H1 (cell line): ENCODE data around the gene RBP5. TPM values are rescaled to one million over a fixed set of nuclear protein-coding genes. Genes with fewer than 3 reads are reported as not detected.

Experiments
- CBX8 ChIP-seq: fragments of 300-800, 300-1000 bp; sonication (generic); IDR thresholded peaks from 2 replicates; pipeline ENCODE4 v1.7.1; 2016; ENCODE audit warnings: low read depth, low read length, borderline replicate concordance
- CHD2 ChIP-seq: IDR thresholded peaks from 2 replicates; pipeline ENCODE4 v1.6.1; 2012; ENCODE audit warnings: low read length, improper control_type of control experiment
- HDAC6 ChIP-seq: IDR thresholded peaks from one replicate; pipeline ENCODE4 v1.7.1; 2012; ENCODE audit warnings: low read depth, mild to moderate bottlenecking, inconsistent platforms, low read length, moderate library complexity
- JUND ChIP-seq: IDR thresholded peaks from 2 replicates; pipeline ENCODE4 v1.6.1; 2011; ENCODE audit warnings: mild to moderate bottlenecking, improper control_type of control experiment, low read length
- KDM1A ChIP-seq: fragments of 200-600, 300-600 bp; sonication (generic); IDR thresholded peaks from 2 replicates; pipeline ENCODE4 v1.7.1; 2016; ENCODE audit warnings: mild to moderate bottlenecking, low read length, borderline replicate concordance
- KDM5A ChIP-seq: fragments of 200-600 bp; IDR thresholded peaks from 2 replicates; pipeline ENCODE4 v1.7.1; 2012; ENCODE audit warnings: mild to moderate bottlenecking, low read length, inconsistent platforms, mixed read lengths
- NANOG ChIP-seq: IDR thresholded peaks from 2 replicates; pipeline ENCODE4 v1.6.1; 2011; ENCODE audit warnings: low read length, low read depth, mild to moderate bottlenecking, inconsistent platforms; ENCODE audit not compliant: insufficient read depth, poor library complexity, severe bottlenecking
- SIN3A ChIP-seq, 2 experiments: IDR thresholded peaks in 1 of 2; conservative IDR thresholded peaks in 1 of 2; 2 replicates each; pipeline ENCODE4 v1.6.1; 2011 to 2012; ENCODE audit warnings: low read length in 2 of 2, improper control_type of control experiment in 1 of 2, low read depth in 1 of 2, mild to moderate bottlenecking in 1 of 2
- ZNF274 ChIP-seq: IDR thresholded peaks from 2 replicates; pipeline ENCODE4 v1.7.0; 2012; ENCODE audit warnings: low read length, borderline replicate concordance; ENCODE audit errors: extremely low read depth
- polyA plus RNA-seq, 7 experiments: library from polyadenylated mRNA; depleted of rRNA in 3 of 7; stranded (reverse) in 5 of 7; unstranded in 2 of 7; fragments of >200 nt in 5 of 7; fragments of 200-250 nt in 2 of 7; gene quantifications; 1 replicate in 5 of 7; 2 replicates in 1 of 7; 4 replicates in 1 of 7; pipeline versions ENCODE4 v1.2.1 to v1.2.3, GENCODE V29; 2011 to 2013; ENCODE audit warnings: missing spikeins in 2 of 7, mixed read lengths in 2 of 7
- total RNA-seq: library from RNA; stranded (reverse); fragmentation: NEBNext Ultra II Directional; extraction: Animal tissue kit (Norgen Biotek cat#: 25700); gene quantifications from 2 replicates; pipeline ENCODE4 v1.2.1, GENCODE V29; 2021
- TF ChIP-seq, protein P1 (sequence below): fragments of 300-600 bp; sonication (generic); IDR thresholded peaks from 2 replicates; pipeline ENCODE4 v1.7.1; 2012; ENCODE audit warnings: low read length, moderate library complexity, mild to moderate bottlenecking, inconsistent platforms; ENCODE audit not compliant: insufficient replicate concordance

RBP5 gene
- total and polyA plus RNA-seq, 2 of the 8 experiments (the other 6 are each of a cell fraction or from before 2014, with no cell fraction given) = 1.2 to 1.9 TPM

DNA sequence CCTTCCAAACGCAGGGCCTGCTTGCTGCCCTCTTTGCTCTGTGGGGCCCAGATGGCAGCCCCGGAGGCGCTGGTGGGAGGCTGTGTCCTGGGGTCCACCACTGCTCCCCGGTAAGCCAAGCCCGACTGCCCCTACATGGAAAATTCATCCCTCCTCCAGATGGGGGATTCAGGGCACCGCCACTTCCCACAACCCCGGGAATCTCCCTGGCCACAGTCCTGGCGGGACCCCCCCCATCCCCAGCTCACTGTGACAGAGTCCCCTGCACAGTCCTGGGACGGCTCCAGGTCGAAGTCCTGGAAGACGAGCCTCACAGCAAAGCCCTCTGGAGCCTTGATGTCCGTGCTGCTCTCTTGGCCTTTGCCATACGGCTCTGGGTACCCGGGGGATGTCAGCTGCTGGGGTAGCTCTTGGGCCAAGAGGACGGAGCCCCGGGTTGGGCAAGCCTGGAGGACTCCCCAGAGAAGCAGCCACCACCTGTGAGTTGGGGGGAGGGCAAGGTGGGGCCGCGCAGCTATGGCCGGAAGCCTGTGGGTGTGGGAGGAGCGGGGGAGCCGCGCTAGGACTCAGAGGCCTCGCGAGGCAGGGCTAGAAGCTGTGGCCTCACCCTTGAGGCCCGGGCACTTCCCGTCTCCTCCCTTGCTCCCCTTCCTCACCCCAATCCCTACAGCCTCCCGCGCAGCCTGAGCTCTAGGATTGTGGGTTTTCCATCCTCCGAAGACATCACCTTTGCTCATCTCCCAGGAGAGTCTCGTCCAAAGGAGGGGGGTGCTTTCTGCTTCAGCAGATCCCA, 20.5 kb downstream of the RBP5 start (continued):
- TF ChIP-seq SIN3A (conservative IDR thresholded peaks at IDR 0.05 in 1 of 2, IDR thresholded peaks at IDR 0.05 in 1 of 2; ENCODE audit: low read depth in 1 of 2, low read length in 2 of 2) = peak; percentile 29 to 42; a peak in 1 of 4 replicates
- TF ChIP-seq NANOG = no peak
- TF ChIP-seq KDM5A = no peak
- TF ChIP-seq JUND = no peak
- TF ChIP-seq ZNF274 = no peak
- no peak for TF ChIP-seq CBX8
- TF ChIP-seq, protein P1, sequence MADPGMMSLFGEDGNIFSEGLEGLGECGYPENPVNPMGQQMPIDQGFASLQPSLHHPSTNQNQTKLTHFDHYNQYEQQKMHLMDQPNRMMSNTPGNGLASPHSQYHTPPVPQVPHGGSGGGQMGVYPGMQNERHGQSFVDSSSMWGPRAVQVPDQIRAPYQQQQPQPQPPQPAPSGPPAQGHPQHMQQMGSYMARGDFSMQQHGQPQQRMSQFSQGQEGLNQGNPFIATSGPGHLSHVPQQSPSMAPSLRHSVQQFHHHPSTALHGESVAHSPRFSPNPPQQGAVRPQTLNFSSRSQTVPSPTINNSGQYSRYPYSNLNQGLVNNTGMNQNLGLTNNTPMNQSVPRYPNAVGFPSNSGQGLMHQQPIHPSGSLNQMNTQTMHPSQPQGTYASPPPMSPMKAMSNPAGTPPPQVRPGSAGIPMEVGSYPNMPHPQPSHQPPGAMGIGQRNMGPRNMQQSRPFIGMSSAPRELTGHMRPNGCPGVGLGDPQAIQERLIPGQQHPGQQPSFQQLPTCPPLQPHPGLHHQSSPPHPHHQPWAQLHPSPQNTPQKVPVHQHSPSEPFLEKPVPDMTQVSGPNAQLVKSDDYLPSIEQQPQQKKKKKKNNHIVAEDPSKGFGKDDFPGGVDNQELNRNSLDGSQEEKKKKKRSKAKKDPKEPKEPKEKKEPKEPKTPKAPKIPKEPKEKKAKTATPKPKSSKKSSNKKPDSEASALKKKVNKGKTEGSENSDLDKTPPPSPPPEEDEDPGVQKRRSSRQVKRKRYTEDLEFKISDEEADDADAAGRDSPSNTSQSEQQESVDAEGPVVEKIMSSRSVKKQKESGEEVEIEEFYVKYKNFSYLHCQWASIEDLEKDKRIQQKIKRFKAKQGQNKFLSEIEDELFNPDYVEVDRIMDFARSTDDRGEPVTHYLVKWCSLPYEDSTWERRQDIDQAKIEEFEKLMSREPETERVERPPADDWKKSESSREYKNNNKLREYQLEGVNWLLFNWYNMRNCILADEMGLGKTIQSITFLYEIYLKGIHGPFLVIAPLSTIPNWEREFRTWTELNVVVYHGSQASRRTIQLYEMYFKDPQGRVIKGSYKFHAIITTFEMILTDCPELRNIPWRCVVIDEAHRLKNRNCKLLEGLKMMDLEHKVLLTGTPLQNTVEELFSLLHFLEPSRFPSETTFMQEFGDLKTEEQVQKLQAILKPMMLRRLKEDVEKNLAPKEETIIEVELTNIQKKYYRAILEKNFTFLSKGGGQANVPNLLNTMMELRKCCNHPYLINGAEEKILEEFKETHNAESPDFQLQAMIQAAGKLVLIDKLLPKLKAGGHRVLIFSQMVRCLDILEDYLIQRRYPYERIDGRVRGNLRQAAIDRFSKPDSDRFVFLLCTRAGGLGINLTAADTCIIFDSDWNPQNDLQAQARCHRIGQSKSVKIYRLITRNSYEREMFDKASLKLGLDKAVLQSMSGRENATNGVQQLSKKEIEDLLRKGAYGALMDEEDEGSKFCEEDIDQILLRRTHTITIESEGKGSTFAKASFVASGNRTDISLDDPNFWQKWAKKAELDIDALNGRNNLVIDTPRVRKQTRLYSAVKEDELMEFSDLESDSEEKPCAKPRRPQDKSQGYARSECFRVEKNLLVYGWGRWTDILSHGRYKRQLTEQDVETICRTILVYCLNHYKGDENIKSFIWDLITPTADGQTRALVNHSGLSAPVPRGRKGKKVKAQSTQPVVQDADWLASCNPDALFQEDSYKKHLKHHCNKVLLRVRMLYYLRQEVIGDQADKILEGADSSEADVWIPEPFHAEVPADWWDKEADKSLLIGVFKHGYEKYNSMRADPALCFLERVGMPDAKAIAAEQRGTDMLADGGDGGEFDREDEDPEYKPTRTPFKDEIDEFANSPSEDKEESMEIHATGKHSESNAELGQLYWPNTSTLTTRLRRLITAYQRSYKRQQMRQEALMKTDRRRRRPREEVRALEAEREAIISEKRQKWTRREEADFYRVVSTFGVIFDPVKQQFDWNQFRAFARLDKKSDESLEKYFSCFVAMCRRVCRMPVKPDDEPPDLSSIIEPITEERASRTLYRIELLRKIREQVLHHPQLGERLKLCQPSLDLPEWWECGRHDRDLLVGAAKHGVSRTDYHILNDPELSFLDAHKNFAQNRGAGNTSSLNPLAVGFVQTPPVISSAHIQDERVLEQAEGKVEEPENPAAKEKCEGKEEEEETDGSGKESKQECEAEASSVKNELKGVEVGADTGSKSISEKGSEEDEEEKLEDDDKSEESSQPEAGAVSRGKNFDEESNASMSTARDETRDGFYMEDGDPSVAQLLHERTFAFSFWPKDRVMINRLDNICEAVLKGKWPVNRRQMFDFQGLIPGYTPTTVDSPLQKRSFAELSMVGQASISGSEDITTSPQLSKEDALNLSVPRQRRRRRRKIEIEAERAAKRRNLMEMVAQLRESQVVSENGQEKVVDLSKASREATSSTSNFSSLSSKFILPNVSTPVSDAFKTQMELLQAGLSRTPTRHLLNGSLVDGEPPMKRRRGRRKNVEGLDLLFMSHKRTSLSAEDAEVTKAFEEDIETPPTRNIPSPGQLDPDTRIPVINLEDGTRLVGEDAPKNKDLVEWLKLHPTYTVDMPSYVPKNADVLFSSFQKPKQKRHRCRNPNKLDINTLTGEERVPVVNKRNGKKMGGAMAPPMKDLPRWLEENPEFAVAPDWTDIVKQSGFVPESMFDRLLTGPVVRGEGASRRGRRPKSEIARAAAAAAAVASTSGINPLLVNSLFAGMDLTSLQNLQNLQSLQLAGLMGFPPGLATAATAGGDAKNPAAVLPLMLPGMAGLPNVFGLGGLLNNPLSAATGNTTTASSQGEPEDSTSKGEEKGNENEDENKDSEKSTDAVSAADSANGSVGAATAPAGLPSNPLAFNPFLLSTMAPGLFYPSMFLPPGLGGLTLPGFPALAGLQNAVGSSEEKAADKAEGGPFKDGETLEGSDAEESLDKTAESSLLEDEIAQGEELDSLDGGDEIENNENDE = no peak
- no peak for TF ChIP-seq HDAC6
- peak; percentile 85; the same call in 1 of the 2 replicates for TF ChIP-seq KDM1A
- peak; percentile 80 for TF ChIP-seq CHD2
